Osteoblast (primary cell): Measurements from ENCODE around the gene TMEM62. TPM values are rescaled to one million over a fixed set of nuclear protein-coding genes. Genes with fewer than 3 reads are reported as not detected.

Source experiments
- DNase-seq: peaks from one replicate; pipeline ENCODE4 v3.0.0; 2011; ENCODE audit warnings: low spot score, mixed read lengths; ENCODE audit not compliant: insufficient read length; ENCODE audit errors: missing footprints
- H2AFZ ChIP-seq: 2 replicates; pipeline ENCODE4 v1.6.0; 2011; ENCODE audit warnings: mild to moderate bottlenecking, low read length
- H3K27ac ChIP-seq: 2 replicates; pipeline ENCODE4 v1.5.1; 2011; ENCODE audit warnings: mild to moderate bottlenecking, low read depth, low read length, moderate library complexity
- H3K27me3 ChIP-seq: 2 replicates; pipeline ENCODE4 v1.6.0; 2012; ENCODE audit warnings: mild to moderate bottlenecking, control low read depth, inconsistent platforms, low read length, moderate library complexity; ENCODE audit not compliant: insufficient read depth
- H3K36me3 ChIP-seq: 2 replicates; pipeline ENCODE4 v1.5.1; 2011; ENCODE audit warnings: mild to moderate bottlenecking, low read length, control low read depth, moderate library complexity; ENCODE audit not compliant: insufficient read depth
- H3K4me1 ChIP-seq: 2 replicates; pipeline ENCODE4 v1.5.1; 2011; ENCODE audit warnings: mild to moderate bottlenecking, low read length, control low read depth, moderate library complexity; ENCODE audit not compliant: insufficient read depth
- H3K4me2 ChIP-seq: 2 replicates; pipeline ENCODE4 v1.6.0; 2011; ENCODE audit warnings: mild to moderate bottlenecking, low read length; ENCODE audit not compliant: insufficient read depth
- H3K4me3 ChIP-seq: fragments of 200-600 bp; sonication (generic); 3 replicates; pipeline ENCODE4 v1.5.1; 2012; ENCODE audit warnings: mild to moderate bottlenecking, low read length, inconsistent platforms; ENCODE audit not compliant: insufficient read depth
- H3K79me2 ChIP-seq: 2 replicates; pipeline ENCODE4 v1.6.0; 2012; ENCODE audit warnings: mild to moderate bottlenecking, low read length, control low read depth, inconsistent platforms; ENCODE audit not compliant: insufficient read depth
- H3K9me3 ChIP-seq: 2 replicates; pipeline ENCODE4 v1.5.1; 2011; ENCODE audit warnings: low read depth, low read length, control low read depth
- H4K20me1 ChIP-seq: 2 replicates; pipeline ENCODE4 v1.6.0; 2012; ENCODE audit warnings: mild to moderate bottlenecking, low read length, control low read depth; ENCODE audit not compliant: insufficient read depth
- CTCF ChIP-seq: IDR thresholded peaks from 2 replicates; pipeline ENCODE4 v1.5.1; 2011; ENCODE audit warnings: mild to moderate bottlenecking, low read depth, low read length, moderate library complexity; ENCODE audit errors: extremely low read depth
- total RNA-seq: library from RNA; depleted of rRNA; stranded (reverse); fragments of >200 nt; gene quantifications from 2 replicates; pipeline ENCODE4 v1.2.3, GENCODE V29; 2012

The TMEM62 gene
- total RNA-seq, 1 donor, result 17.7 TPM

GRCh38 chr15:43183270-43183669 lies 49.9 kb downstream of the TMEM62 start:
- Histone ChIP-seq H3K9me3 (no peaks in the 10 kb centered on the region), H3K27ac (no peak overlapping the region), H3K4me1 (peaks cover 13% of the 10 kb centered on the region), H3K4me3 (no peak overlapping the region), H4K20me1 (no peaks in the 10 kb centered on the region), H3K36me3 (no peaks in the 10 kb centered on the region), H3K27me3 (no peaks in the 10 kb centered on the region), H3K79me2 (peaks cover 5% of the 10 kb centered on the region), H3K4me2 (no peak overlapping the region), H2AFZ (no peak overlapping the region)
- no peak for DNase-seq
- no peak for TF ChIP-seq CTCF

- peaks cover 3% of the 10 kb centered on the region for H3K36me3 ChIP-seq
- TF ChIP-seq CTCF, result no peak
- peak overlapping the region; percentile 98 for H3K4me2 ChIP-seq
- H3K79me2 ChIP-seq, result peaks cover 5% of the 10 kb centered on the region
- H3K4me1 ChIP-seq, result peaks cover 13% of the 10 kb centered on the region
- no peak for DNase-seq
- peak overlapping the region; percentile 82 for H2AFZ ChIP-seq
- H3K27me3 ChIP-seq, result no peaks in the 10 kb centered on the region
- H4K20me1 ChIP-seq, result no peaks in the 10 kb centered on the region
- peak overlapping the region; percentile 9 for H3K27ac ChIP-seq
- peak overlapping the region; percentile 79 for H3K4me3 ChIP-seq
- no peaks in the 10 kb centered on the region for H3K9me3 ChIP-seq
These were observed 51.2 kb downstream of the TMEM62 start for GRCh38 chr15:43184407-43185124.

GRCh38 chr15:43185157-43186002 lies 52.0 kb downstream of the TMEM62 start, which contains the start of gene CCNDBP1:
CCNDBP1 (plus strand) TSS chr15:43185403; CDS start chr15:43185499, 96 bp downstream.
- no peaks in the 10 kb centered on the region for H3K27me3 ChIP-seq
- peak within 1 kb of the TSS; percentile 55 for H3K27ac ChIP-seq
- H3K9me3 ChIP-seq, result no peaks in the 10 kb centered on the region

More at GRCh38 chr15:43185157-43186002, 52.0 kb downstream of the TMEM62 start, which contains the start of gene CCNDBP1:
- DNase-seq, result peak; percentile 94
- Histone ChIP-seq H3K79me2 (peaks cover 5% of the 10 kb centered on the region), H3K4me3 (peak within 1 kb of the TSS; percentile 79), H2AFZ (peak within 1 kb of the TSS; percentile 84), H3K4me2 (peak within 1 kb of the TSS; percentile 98), H4K20me1 (no peaks in the 10 kb centered on the region), H3K4me1 (peaks cover 13% of the 10 kb centered on the region), H3K36me3 (peaks cover 11% of the 10 kb centered on the region)
- peak; percentile 47 for TF ChIP-seq CTCF
